B cell (primary cell): ENCODE measurements around the gene GRK5. TPM values are rescaled to one million over a fixed set of nuclear protein-coding genes. Genes with fewer than 3 reads are reported as not detected.

ENCODE experiments used
- ATAC-seq: fragments of 200-7000 bp; cut with Tn5 transposase; one replicate; pipeline ENCODE4 v1.10.0; 2021; ENCODE audit warnings: low read depth, mild to moderate bottlenecking, moderate number of reproducible peaks, moderate library complexity
- CTCF ChIA-PET: fragments of 350-600 bp; sonication (Branson Sonifier 250); formaldehyde crosslinking; loops from one replicate; lab custom pipeline; 2021; ENCODE audit warnings: antibody characterized with exemption, inconsistent platforms; lab: Charles Lee
- POLR2A ChIA-PET: fragments of 350-600 bp; sonication (Branson Sonifier 250); formaldehyde crosslinking; loops from one replicate; lab custom pipeline; 2021; ENCODE audit warnings: antibody characterized with exemption; lab: Charles Lee
- DNase-seq: peaks from one replicate; pipeline ENCODE4 v3.0.0; 2013
- H2AFZ ChIP-seq: 2 replicates; pipeline ENCODE4 v1.6.1; 2012; ENCODE audit warnings: mild to moderate bottlenecking, low read depth, low read length; ENCODE audit not compliant: insufficient read depth, poor library complexity, severe bottlenecking
- H3K27ac ChIP-seq, 2 donors: 1 replicate in 1 of 2; 2 replicates in 1 of 2; pipeline ENCODE4 v1.5.1; 2012 to 2013; ENCODE audit warnings: low read length in 2 of 2, mild to moderate bottlenecking in 2 of 2, moderate library complexity in 1 of 2
- H3K27me3 ChIP-seq, 4 experiments: fragments of 200-600 bp in 1 of 4; sonication (generic) in 1 of 4; replicated peaks in 1 of 4; 1 replicate in 2 of 4; 2 replicates in 2 of 4; pipeline versions ENCODE4 v1.6.1 to v1.7.0; 2013 to 2016; ENCODE audit warnings: low read length in 3 of 4, mild to moderate bottlenecking in 2 of 4, mixed read lengths in 1 of 4, moderate library complexity in 1 of 4; ENCODE audit not compliant: insufficient read depth in 4 of 4, control insufficient read depth in 3 of 4; ENCODE audit errors: control extremely low read depth in 1 of 4
- H3K36me3 ChIP-seq, 2 experiments: replicated peaks in 1 of 2; 1 replicate in 1 of 2; 2 replicates in 1 of 2; pipeline versions ENCODE4 v1.6.1 to v1.7.1; 2013; ENCODE audit warnings: low read length in 1 of 2; ENCODE audit not compliant: insufficient read depth in 2 of 2, control insufficient read depth in 1 of 2; ENCODE audit errors: control extremely low read depth in 1 of 2, extremely low read depth in 1 of 2
- H3K4me1 ChIP-seq, 2 donors: fragments of 200-600 bp in 1 of 2; sonication (generic) in 1 of 2; 1 replicate in 1 of 2; 2 replicates in 1 of 2; pipeline versions ENCODE4 v1.5.1 to v1.6.1; 2013 to 2017; ENCODE audit warnings: low read length in 2 of 2; ENCODE audit not compliant: control insufficient read depth in 2 of 2, insufficient read depth in 2 of 2
- H3K4me2 ChIP-seq: replicated peaks from 2 replicates; pipeline ENCODE3; 2012; ENCODE audit warnings: mild to moderate bottlenecking, low read depth, low read length; ENCODE audit not compliant: poor library complexity, severe bottlenecking
- H3K4me3 ChIP-seq, 5 experiments: fragments of 200-600 bp in 1 of 5; sonication (generic) in 1 of 5; 1 replicate in 3 of 5; 2 replicates in 2 of 5; pipeline versions ENCODE4 v1.5.1 to v1.7.0; 2011 to 2016; ENCODE audit warnings: low read length in 4 of 5, mild to moderate bottlenecking in 4 of 5, low read depth in 2 of 5, control low read depth in 1 of 5, moderate library complexity in 1 of 5; ENCODE audit not compliant: insufficient read depth in 1 of 5; ENCODE audit errors: control extremely low read depth in 1 of 5, extremely low read depth in 1 of 5
- H3K79me2 ChIP-seq: fragments of 200-600 bp; sonication (generic); one replicate; pipeline ENCODE4 v1.6.0; 2016; ENCODE audit warnings: low read length; ENCODE audit not compliant: control insufficient read depth, insufficient read depth
- H3K9ac ChIP-seq: fragments of 200-600 bp; sonication (generic); 2 replicates; pipeline ENCODE4 v1.6.1; 2017; ENCODE audit warnings: mild to moderate bottlenecking, low read length, moderate library complexity
- H3K9me3 ChIP-seq, 3 donors: one replicate each; pipeline versions ENCODE4 v1.6.1 to v1.7.1; 2013; ENCODE audit warnings: low read length in 2 of 3; ENCODE audit not compliant: control insufficient read depth in 2 of 3, insufficient read depth in 1 of 3; ENCODE audit errors: control extremely low read depth in 1 of 3
- H4K20me1 ChIP-seq: 2 replicates; pipeline ENCODE4 v1.6.0; 2012; ENCODE audit warnings: mild to moderate bottlenecking, low read length; ENCODE audit not compliant: insufficient read depth, control insufficient read depth, poor library complexity, severe bottlenecking
- H3K27ac Mint-ChIP-seq: one replicate; pipeline ENCODE4 v1.8.0; 2021; ENCODE audit warnings: mixed read lengths
- H3K27me3 Mint-ChIP-seq: one replicate; pipeline ENCODE4 v1.8.0; 2021; ENCODE audit warnings: mixed read lengths
- H3K4me1 Mint-ChIP-seq: one replicate; pipeline ENCODE4 v1.8.0; 2021; ENCODE audit warnings: mixed read lengths
- H3K4me3 Mint-ChIP-seq: one replicate; pipeline ENCODE4 v1.8.0; 2021; ENCODE audit warnings: mixed read lengths
- H3K9me3 Mint-ChIP-seq: one replicate; pipeline ENCODE4 v1.8.0; 2022; ENCODE audit warnings: mixed read lengths; ENCODE audit not compliant: insufficient read depth
- CTCF ChIP-seq: fragments of 200-600 bp; IDR thresholded peaks from one replicate; pipeline ENCODE4 v1.8.0; 2022; ENCODE audit warnings: antibody characterized with exemption, mild to moderate bottlenecking
- EZH2 ChIP-seq: IDR thresholded peaks from 2 replicates; pipeline ENCODE4 v1.6.1; 2012; ENCODE audit warnings: borderline replicate concordance, low read depth, mild to moderate bottlenecking, moderate library complexity, low read length; ENCODE audit not compliant: insufficient read depth, poor library complexity, severe bottlenecking
- WGBS: methylation state at CpG from one replicate; pipeline ENCODE4 v1.1.5; 2013; ENCODE audit warnings: missing lambda C conversion rate; ENCODE audit not compliant: insufficient coverage; 5-methylcytosine and 5-hydroxymethylcytosine counted together
- intact Hi-C: fragments of 100-400 bp; cut with micrococcal nuclease; formaldehyde crosslinking; loops from one replicate; pipeline ENCODE4 v1.10.0; 2022
- polyA plus RNA-seq: library from polyadenylated mRNA; depleted of rRNA; stranded (reverse); fragments of >200 nt; gene quantifications from 2 replicates; pipeline ENCODE4 v1.2.3, GENCODE V29; 2012
- total RNA-seq, 2 donors: library from RNA; stranded (reverse); fragments of 120-200 nt in 1 of 2; gene quantifications; 1 replicate in 1 of 2; 2 replicates in 1 of 2; pipeline versions ENCODE4 v1.2.3 to v1.2.4, GENCODE V29; 2013 to 2022

Gene GRK5
- total and polyA plus RNA-seq, 2 donors (not counting 1 experiment from before 2014, with no cell fraction given): 21.9 to 54.8 TPM

DNA sequence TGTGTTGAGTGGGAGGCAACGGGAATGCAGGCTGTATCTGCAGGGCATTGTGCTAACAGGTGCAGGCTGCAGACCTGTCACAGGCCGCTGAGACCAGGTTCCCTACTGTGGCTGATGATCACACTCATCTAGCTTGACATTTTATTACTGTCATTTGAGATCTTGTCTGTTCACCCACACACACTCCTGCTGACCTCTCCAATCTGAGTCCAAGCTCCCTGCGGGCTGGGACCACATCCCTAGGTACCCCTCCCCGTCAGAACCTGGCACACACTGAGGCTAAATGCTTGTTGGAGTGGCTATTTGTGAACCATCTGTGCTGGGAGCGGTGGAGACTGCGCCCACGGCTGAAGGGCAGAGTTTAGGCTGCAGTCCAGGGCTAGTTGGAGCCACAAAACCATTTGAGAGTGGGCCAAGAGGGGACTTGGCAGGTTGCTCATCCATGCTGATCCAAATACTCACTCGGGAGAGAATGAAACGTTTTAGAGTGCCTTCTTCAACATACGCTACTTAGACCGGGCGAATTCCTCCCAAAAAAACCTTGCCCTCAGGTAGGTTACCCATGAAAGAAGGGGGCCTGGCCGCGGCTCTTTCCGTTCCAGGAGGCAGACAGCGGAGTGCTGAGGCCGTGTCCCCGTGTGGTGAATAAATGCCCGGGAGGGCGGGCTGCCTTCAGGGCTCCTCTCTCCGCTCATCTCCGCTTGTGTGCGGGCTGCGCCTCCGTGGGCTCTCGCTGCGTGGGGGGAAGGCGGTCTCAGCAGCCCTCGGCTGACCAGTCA, 170.8 kb downstream of the GRK5 start:
- DNase-seq: no peak
- H3K9me3 ChIP-seq: peaks cover 0 to 4% (median 0%) of the 10 kb centered on the region in 3 donors
- H3K9ac ChIP-seq: no peak overlapping the region
- Mint-ChIP-seq H3K27me3 (no peaks in the 10 kb centered on the region), H3K4me3 (no peak overlapping the region), H3K9me3 (peaks cover 4% of the 10 kb centered on the region), H3K4me1 (peaks cover 40% of the 10 kb centered on the region), H3K27ac (peak overlapping the region; percentile 13)
- intact Hi-C loops: no loop called here
- TF ChIP-seq EZH2: no peak
- no peak for TF ChIP-seq CTCF
- ATAC-seq: no peak
- peaks cover 2 to 27% of the 10 kb centered on the region in 2 experiments for H3K36me3 ChIP-seq
- CTCF ChIA-PET: no interaction called here
- no peaks in the 10 kb centered on the region for H3K27me3 ChIP-seq
- H2AFZ ChIP-seq: no peak overlapping the region
- POLR2A ChIA-PET: interaction anchor here (0.8 kb wide), 1 partner anchor 171 kb away, joined by 3 read pairs; the partner anchor contains the start of gene GRK5
- H3K4me3 ChIP-seq: no peak overlapping the region
- no peak overlapping the region for H3K27ac ChIP-seq
- H3K4me2 ChIP-seq: no peak overlapping the region
- H3K79me2 ChIP-seq: peaks cover 66% of the 10 kb centered on the region
- WGBS: 96% methylated on average over 27 of the region's 29 CpGs
- peaks cover 15 to 16% of the 10 kb centered on the region in 2 donors for H3K4me1 ChIP-seq
- H4K20me1 ChIP-seq: peaks cover 12% of the 10 kb centered on the region

GRCh38 chr10:119378737-119379067, 171.3 kb downstream of the GRK5 start:
- Histone ChIP-seq H3K9me3 (no peaks in the 10 kb centered on the region), H3K4me1 (peaks cover 14 to 16% of the 10 kb centered on the region in 2 donors), H3K4me3 (no peak overlapping the region), H3K4me2 (no peak overlapping the region), H3K27ac (no peak overlapping the region), H4K20me1 (peaks cover 12% of the 10 kb centered on the region), H3K36me3 (peaks cover 2 to 31% of the 10 kb centered on the region in 2 experiments), H2AFZ (no peak overlapping the region), H3K79me2 (peaks cover 69% of the 10 kb centered on the region), H3K27me3 (no peaks in the 10 kb centered on the region), H3K9ac (no peak overlapping the region)
- Mint-ChIP-seq H3K4me1 (peaks cover 40% of the 10 kb centered on the region), H3K27ac (no peak overlapping the region), H3K4me3 (no peak overlapping the region), H3K9me3 (no peaks in the 10 kb centered on the region), H3K27me3 (no peaks in the 10 kb centered on the region)
- intact Hi-C loops: no loop called here
- ChIA-PET POLR2A (no interaction called here), CTCF (no interaction called here)
- DNase-seq: no peak
- 98% methylated on average over 8 of the region's 8 CpGs for WGBS
- TF ChIP-seq EZH2: no peak
- no peak for ATAC-seq
